ENCODE measurements around the gene KCNJ6. TPM values are rescaled to one million over a fixed set of nuclear protein-coding genes. Genes with fewer than 3 reads are reported as not detected.

KCNJ6 gene
- total and polyA plus RNA-seq, 10 of the 15 experiments (the other 5 are each of a cell fraction or from before 2014, with no cell fraction given), result 0.03 to 0.07 (median 0.04) TPM; not detected in 7

DNA sequence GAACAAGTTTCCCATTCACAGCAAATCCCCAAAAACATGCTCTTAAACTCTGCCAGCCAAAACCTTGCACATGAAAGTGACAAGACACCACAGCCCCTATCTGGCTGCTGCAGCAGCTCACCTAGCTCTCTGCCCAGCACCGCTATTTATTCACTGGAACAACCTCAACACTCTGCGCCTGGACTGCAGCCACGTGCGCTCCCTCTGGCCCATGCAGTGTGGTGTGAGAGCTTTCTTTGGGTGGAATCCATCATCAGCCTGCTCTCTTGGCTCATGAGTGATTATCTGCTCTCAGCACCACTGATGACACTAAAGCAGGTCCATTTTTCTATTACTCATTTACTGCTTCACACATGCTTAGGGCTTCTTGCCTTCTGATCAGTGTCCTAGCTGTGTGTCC is 11.4 kb downstream of the KCNJ6 start (continued):
- TF ChIP-seq, protein P1, sequence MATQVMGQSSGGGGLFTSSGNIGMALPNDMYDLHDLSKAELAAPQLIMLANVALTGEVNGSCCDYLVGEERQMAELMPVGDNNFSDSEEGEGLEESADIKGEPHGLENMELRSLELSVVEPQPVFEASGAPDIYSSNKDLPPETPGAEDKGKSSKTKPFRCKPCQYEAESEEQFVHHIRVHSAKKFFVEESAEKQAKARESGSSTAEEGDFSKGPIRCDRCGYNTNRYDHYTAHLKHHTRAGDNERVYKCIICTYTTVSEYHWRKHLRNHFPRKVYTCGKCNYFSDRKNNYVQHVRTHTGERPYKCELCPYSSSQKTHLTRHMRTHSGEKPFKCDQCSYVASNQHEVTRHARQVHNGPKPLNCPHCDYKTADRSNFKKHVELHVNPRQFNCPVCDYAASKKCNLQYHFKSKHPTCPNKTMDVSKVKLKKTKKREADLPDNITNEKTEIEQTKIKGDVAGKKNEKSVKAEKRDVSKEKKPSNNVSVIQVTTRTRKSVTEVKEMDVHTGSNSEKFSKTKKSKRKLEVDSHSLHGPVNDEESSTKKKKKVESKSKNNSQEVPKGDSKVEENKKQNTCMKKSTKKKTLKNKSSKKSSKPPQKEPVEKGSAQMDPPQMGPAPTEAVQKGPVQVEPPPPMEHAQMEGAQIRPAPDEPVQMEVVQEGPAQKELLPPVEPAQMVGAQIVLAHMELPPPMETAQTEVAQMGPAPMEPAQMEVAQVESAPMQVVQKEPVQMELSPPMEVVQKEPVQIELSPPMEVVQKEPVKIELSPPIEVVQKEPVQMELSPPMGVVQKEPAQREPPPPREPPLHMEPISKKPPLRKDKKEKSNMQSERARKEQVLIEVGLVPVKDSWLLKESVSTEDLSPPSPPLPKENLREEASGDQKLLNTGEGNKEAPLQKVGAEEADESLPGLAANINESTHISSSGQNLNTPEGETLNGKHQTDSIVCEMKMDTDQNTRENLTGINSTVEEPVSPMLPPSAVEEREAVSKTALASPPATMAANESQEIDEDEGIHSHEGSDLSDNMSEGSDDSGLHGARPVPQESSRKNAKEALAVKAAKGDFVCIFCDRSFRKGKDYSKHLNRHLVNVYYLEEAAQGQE (IDR thresholded peaks at IDR 0.05; ENCODE audit: low read depth, low read length), result no peak
- TF ChIP-seq POLR2A (IDR thresholded peaks at IDR 0.05; ENCODE audit: low read depth, low read length) (no peak), TARDBP (IDR thresholded peaks at IDR 0.05; ENCODE audit: borderline replicate concordance) (no peak), ZBED1 (IDR thresholded peaks at IDR 0.05; ENCODE audit: borderline replicate concordance) (no peak), RBBP5 (conservative IDR thresholded peaks at IDR 0.05) (no peak), NR2C2 (IDR thresholded peaks at IDR 0.05; ENCODE audit: borderline replicate concordance, control insufficient read depth, insufficient read length, low read depth) (no peak), RCOR1 (conservative IDR thresholded peaks at IDR 0.05; ENCODE audit: low read depth, low read length) (no peak), ESRRA (IDR thresholded peaks at IDR 0.05; ENCODE audit: low read length) (no peak), SMARCA5 (IDR thresholded peaks at IDR 0.05) (no peak), NBN (IDR thresholded peaks at IDR 0.05) (no peak), HCFC1 (IDR thresholded peaks at IDR 0.05; ENCODE audit: low read length) (no peak)
- TF ChIP-seq, protein P2, sequence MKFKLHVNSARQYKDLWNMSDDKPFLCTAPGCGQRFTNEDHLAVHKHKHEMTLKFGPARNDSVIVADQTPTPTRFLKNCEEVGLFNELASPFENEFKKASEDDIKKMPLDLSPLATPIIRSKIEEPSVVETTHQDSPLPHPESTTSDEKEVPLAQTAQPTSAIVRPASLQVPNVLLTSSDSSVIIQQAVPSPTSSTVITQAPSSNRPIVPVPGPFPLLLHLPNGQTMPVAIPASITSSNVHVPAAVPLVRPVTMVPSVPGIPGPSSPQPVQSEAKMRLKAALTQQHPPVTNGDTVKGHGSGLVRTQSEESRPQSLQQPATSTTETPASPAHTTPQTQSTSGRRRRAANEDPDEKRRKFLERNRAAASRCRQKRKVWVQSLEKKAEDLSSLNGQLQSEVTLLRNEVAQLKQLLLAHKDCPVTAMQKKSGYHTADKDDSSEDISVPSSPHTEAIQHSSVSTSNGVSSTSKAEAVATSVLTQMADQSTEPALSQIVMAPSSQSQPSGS (IDR thresholded peaks at IDR 0.05; ENCODE audit: low read length), result no peak
- TF ChIP-seq, protein P3, sequence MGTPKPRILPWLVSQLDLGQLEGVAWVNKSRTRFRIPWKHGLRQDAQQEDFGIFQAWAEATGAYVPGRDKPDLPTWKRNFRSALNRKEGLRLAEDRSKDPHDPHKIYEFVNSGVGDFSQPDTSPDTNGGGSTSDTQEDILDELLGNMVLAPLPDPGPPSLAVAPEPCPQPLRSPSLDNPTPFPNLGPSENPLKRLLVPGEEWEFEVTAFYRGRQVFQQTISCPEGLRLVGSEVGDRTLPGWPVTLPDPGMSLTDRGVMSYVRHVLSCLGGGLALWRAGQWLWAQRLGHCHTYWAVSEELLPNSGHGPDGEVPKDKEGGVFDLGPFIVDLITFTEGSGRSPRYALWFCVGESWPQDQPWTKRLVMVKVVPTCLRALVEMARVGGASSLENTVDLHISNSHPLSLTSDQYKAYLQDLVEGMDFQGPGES (IDR thresholded peaks at IDR 0.05), result no peak

Data from GM12878 (cell line).